Measurements from ENCODE around the gene PCDHA1. TPM values are rescaled to one million over a fixed set of nuclear protein-coding genes. Genes with fewer than 3 reads are reported as not detected.
"Not testable (repeated sequence)": the region's sequence is repeated elsewhere in the genome, so short reads cannot be mapped to it uniquely, and the experiment has no call there.

PCDHA1 gene
- total and polyA plus RNA-seq, 2 experiments from 2014 or later, result 0.81 to 1.6 TPM

GRCh38 chr5:140795259-140795641, 9.3 kb downstream of the PCDHA1 start (continued):
- TF ChIP-seq, protein P1, sequence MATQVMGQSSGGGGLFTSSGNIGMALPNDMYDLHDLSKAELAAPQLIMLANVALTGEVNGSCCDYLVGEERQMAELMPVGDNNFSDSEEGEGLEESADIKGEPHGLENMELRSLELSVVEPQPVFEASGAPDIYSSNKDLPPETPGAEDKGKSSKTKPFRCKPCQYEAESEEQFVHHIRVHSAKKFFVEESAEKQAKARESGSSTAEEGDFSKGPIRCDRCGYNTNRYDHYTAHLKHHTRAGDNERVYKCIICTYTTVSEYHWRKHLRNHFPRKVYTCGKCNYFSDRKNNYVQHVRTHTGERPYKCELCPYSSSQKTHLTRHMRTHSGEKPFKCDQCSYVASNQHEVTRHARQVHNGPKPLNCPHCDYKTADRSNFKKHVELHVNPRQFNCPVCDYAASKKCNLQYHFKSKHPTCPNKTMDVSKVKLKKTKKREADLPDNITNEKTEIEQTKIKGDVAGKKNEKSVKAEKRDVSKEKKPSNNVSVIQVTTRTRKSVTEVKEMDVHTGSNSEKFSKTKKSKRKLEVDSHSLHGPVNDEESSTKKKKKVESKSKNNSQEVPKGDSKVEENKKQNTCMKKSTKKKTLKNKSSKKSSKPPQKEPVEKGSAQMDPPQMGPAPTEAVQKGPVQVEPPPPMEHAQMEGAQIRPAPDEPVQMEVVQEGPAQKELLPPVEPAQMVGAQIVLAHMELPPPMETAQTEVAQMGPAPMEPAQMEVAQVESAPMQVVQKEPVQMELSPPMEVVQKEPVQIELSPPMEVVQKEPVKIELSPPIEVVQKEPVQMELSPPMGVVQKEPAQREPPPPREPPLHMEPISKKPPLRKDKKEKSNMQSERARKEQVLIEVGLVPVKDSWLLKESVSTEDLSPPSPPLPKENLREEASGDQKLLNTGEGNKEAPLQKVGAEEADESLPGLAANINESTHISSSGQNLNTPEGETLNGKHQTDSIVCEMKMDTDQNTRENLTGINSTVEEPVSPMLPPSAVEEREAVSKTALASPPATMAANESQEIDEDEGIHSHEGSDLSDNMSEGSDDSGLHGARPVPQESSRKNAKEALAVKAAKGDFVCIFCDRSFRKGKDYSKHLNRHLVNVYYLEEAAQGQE (IDR thresholded peaks at IDR 0.05; ENCODE audit: unreplicated experiment), result no peak

DNA sequence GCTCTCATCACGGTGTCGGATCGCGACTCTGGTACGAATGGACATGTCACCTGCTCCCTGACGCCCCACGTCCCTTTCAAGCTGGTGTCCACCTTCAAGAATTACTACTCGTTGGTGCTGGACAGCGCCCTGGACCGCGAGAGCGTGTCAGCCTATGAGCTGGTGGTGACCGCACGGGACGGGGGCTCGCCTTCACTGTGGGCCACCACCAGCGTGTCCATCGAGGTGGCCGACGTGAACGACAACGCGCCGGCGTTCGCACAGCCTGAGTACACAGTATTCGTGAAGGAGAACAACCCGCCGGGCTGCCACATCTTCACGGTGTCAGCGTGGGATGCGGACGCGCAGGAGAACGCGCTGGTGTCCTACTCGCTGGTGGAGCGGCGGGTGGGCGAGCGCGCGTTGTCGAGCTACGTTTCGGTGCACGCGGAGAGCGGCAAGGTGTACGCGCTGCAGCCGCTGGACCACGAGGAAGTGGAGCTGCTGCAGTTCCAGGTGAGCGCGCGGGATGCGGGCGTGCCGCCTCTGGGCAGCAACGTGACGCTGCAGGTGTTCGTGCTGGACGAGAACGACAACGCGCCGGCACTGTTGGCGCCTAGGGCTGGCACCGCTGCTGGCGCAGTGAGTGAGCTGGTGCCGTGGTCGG, 10.3 kb downstream of the PCDHA1 start:
- Mint-ChIP-seq H3K9me3 (peaks cover 31% of the 10 kb centered on the region), H3K4me3 (peak overlapping the region; percentile 84; the same call in 1 of the 3 replicates), H3K36me3 (ENCODE audit: low read depth) (peaks cover 29% of the 10 kb centered on the region)
- not testable (repeated sequence) for H4K20me1 ChIP-seq (replicated peaks; ENCODE audit: insufficient read depth); H3K4me1 ChIP-seq (ENCODE audit: insufficient read depth); H3K4me3 ChIP-seq; H3K9me2 ChIP-seq (ENCODE audit: insufficient read depth); H3K79me2 ChIP-seq (replicated peaks; ENCODE audit: insufficient read depth); H3K4me2 ChIP-seq; H3K27ac Mint-ChIP-seq; H3K27me3 Mint-ChIP-seq (ENCODE audit: insufficient read depth, low read depth, poor library complexity); ATAC-seq; DNase-seq (ENCODE audit: low spot score); H3K27ac ChIP-seq (ENCODE audit: low read depth); H3K4me1 Mint-ChIP-seq; H3K27me3 ChIP-seq (ENCODE audit: insufficient read depth); H3F3A ChIP-seq (replicated peaks; ENCODE audit: low read depth); H3K36me3 ChIP-seq (ENCODE audit: insufficient read depth); H2AFZ ChIP-seq
- TF ChIP-seq, protein P1 (IDR thresholded peaks at IDR 0.05; ENCODE audit: unreplicated experiment), result peak; percentile 51

DNA sequence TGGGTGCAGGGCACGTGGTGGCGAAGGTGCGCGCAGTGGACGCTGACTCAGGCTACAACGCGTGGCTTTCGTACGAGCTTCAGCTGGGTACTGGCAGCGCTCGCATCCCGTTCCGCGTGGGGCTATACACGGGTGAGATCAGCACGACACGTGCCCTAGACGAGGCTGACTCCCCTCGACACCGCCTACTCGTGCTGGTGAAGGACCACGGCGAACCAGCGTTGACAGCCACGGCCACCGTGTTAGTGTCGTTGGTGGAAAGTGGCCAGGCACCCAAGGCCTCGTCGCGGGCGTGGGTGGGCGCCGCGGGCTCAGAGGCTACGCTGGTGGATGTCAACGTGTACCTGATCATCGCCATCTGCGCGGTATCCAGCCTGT, 10.8 kb downstream of the PCDHA1 start:
- no peak overlapping the region for H3K4me3 ChIP-seq
- no peak overlapping the region for H3K4me3 Mint-ChIP-seq

More for the DNA sequence above, 10.8 kb downstream of the PCDHA1 start:
- Histone ChIP-seq H3K4me1 (ENCODE audit: insufficient read depth) (no peaks in the 10 kb centered on the region), H3F3A (replicated peaks; ENCODE audit: low read depth) (no peaks in the 10 kb centered on the region), H2AFZ (no peak overlapping the region), H3K27ac (ENCODE audit: low read depth) (no peak overlapping the region), H3K27me3 (ENCODE audit: insufficient read depth) (no peaks in the 10 kb centered on the region), H3K36me3 (ENCODE audit: insufficient read depth) (no peaks in the 10 kb centered on the region), H3K79me2 (replicated peaks; ENCODE audit: insufficient read depth) (no peaks in the 10 kb centered on the region), H4K20me1 (replicated peaks; ENCODE audit: insufficient read depth) (no peaks in the 10 kb centered on the region), H3K9me2 (ENCODE audit: insufficient read depth) (no peaks in the 10 kb centered on the region), H3K4me2 (no peak overlapping the region)
- DNase-seq (ENCODE audit: low spot score) (no peak), ATAC-seq (no peak)
- Mint-ChIP-seq H3K4me1 (no peaks in the 10 kb centered on the region), H3K9me3 (peaks cover 35% of the 10 kb centered on the region), H3K36me3 (ENCODE audit: low read depth) (peaks cover 34% of the 10 kb centered on the region), H3K27me3 (ENCODE audit: insufficient read depth, low read depth, poor library complexity) (no peaks in the 10 kb centered on the region), H3K27ac (no peak overlapping the region)
- TF ChIP-seq JUNB (IDR thresholded peaks at IDR 0.05; ENCODE audit: unreplicated experiment) (no peak), ZNF114 (CRISPR knock-in tag; IDR thresholded peaks at IDR 0.05) (no peak), CREB1 (CRISPR knock-in tag; IDR thresholded peaks at IDR 0.05; ENCODE audit: low read depth) (no peak), CTCF (conservative IDR thresholded peaks at IDR 0.05; ENCODE audit: low read depth in 2 of 2) (no peak), ZNF331 (CRISPR knock-in tag; IDR thresholded peaks at IDR 0.05; ENCODE audit: low read depth) (no peak), EZH2phosphoT487 (IDR thresholded peaks at IDR 0.05; ENCODE audit: unreplicated experiment) (no peak), POLR2AphosphoS5 (IDR thresholded peaks at IDR 0.05; ENCODE audit: low read depth) (no peak), ETS1 (IDR thresholded peaks at IDR 0.05) (no peak), EZH2 (IDR thresholded peaks at IDR 0.05; ENCODE audit: low read depth, unreplicated experiment) (no peak), STAT1 (IDR thresholded peaks at IDR 0.05; ENCODE audit: unreplicated experiment) (no peak), NANOG (IDR thresholded peaks at IDR 0.05; ENCODE audit: borderline replicate concordance) (no peak)
